HCT116 (cell line): ENCODE data around the gene GPR63. TPM values are rescaled to one million over a fixed set of nuclear protein-coding genes. Genes with fewer than 3 reads are reported as not detected.

Source experiments
- ATAC-seq: fragments of 200-7000 bp; cut with Tn5 transposase; 2 replicates; pipeline ENCODE4 v1.9.1; 2020; ENCODE audit warnings: mild to moderate bottlenecking, moderate library complexity
- Bru-seq: library from RNA; stranded (reverse); fragments of 400-500 nt; gene quantifications from one replicate; lab custom pipeline; 2021; lab: Mats Ljungman, UMichigan
- BruChase-seq, 2 experiments: library from RNA; stranded (reverse); fragments of 400-500 nt; gene quantifications; one replicate each; lab custom pipeline; 2021; lab: Mats Ljungman, UMichigan
- BruUV-seq: library from RNA; stranded (reverse); fragments of 400-500 nt; replicated peaks from 2 replicates; lab custom pipeline; 2021; lab: Mats Ljungman, UMichigan
- CTCF ChIA-PET: fragments of 300-600 bp; sonication (Branson Sonifier 250); formaldehyde crosslinking; loops from one replicate; lab custom pipeline; 2021; ENCODE audit warnings: antibody characterized with exemption; lab: Charles Lee
- POLR2A ChIA-PET: fragments of 300-600, 350-600 bp; sonication (Branson Sonifier 250); formaldehyde crosslinking; loops from one replicate; lab custom pipeline; 2021; ENCODE audit warnings: antibody characterized with exemption; lab: Charles Lee
- RAD21 ChIA-PET, 2 experiments: fragments of 300-600 bp; sonication (Branson Sonifier 250); formaldehyde crosslinking; loops; one replicate each; lab custom pipeline; 2023; ENCODE audit warnings: low total read pairs in 2 of 2; ENCODE audit not compliant: uncharacterized antibody in 2 of 2, unreplicated experiment in 2 of 2, low non-redundant PET in 1 of 2; lab: Charles Lee
- DNase-seq: peaks from one replicate; pipeline ENCODE4 v3.0.0-alpha.2; 2010; ENCODE audit warnings: low read depth, low spot score
- H2AFZ ChIP-seq: fragments of 200-600 bp; shearing (Covaris generic), sonication (generic); 2 replicates; pipeline ENCODE4 v1.6.1; 2017; ENCODE audit warnings: low read depth, mixed run types, mixed read lengths, antibody characterized with exemption, low read length; ENCODE audit not compliant: poor library complexity, severe bottlenecking
- H3K27ac ChIP-seq: 2 replicates; pipeline ENCODE4 v1.5.1; 2012; ENCODE audit warnings: low read depth, low read length
- H3K27me3 ChIP-seq: fragments of 200-600 bp; sonication (generic); 2 replicates; pipeline ENCODE4 v1.6.1; 2016; ENCODE audit warnings: mixed run types, low read length, mixed read lengths; ENCODE audit not compliant: insufficient read depth
- H3K36me3 ChIP-seq, 2 experiments: fragments of 200-500 bp in 1 of 2; fragments of 200-600 bp in 1 of 2; sonication (Bioruptor generic) in 1 of 2; sonication (generic) in 1 of 2; 2 replicates each; pipeline versions ENCODE4 v1.5.1 to v1.6.1; 2014 to 2016; ENCODE audit warnings: low read length in 2 of 2, inconsistent platforms in 1 of 2, mixed read lengths in 1 of 2, mixed run types in 1 of 2; ENCODE audit not compliant: insufficient read depth in 2 of 2, control insufficient read depth in 1 of 2
- H3K4me1 ChIP-seq, 2 experiments: fragments of 200-600 bp in 1 of 2; sonication (generic) in 1 of 2; 2 replicates each; pipeline versions ENCODE4 v1.5.1 to v1.6.1; 2012 to 2017; ENCODE audit warnings: low read length in 2 of 2, inconsistent platforms in 1 of 2, mild to moderate bottlenecking in 1 of 2, mixed read lengths in 1 of 2, mixed run types in 1 of 2, moderate library complexity in 1 of 2; ENCODE audit not compliant: insufficient read depth in 2 of 2, control insufficient read depth in 1 of 2
- H3K4me2 ChIP-seq: fragments of 200-600 bp; sonication (generic); 2 replicates; pipeline ENCODE4 v1.6.1; 2017; ENCODE audit warnings: mixed run types, low read length, mixed read lengths
- H3K4me3 ChIP-seq, 2 experiments: fragments of 200-600 bp in 1 of 2; sonication (generic) in 1 of 2; replicated peaks in 1 of 2; 2 replicates each; pipeline ENCODE4 v1.5.1; 2011 to 2016; ENCODE audit warnings: low read length in 2 of 2, control low read depth in 1 of 2, low read depth in 1 of 2, mild to moderate bottlenecking in 1 of 2, mixed read lengths in 1 of 2, mixed run types in 1 of 2
- H3K79me2 ChIP-seq: fragments of 200-600 bp; sonication (generic); 2 replicates; pipeline ENCODE4 v1.6.1; 2017; ENCODE audit warnings: mild to moderate bottlenecking, mixed run types, low read length, moderate library complexity, mixed read lengths; ENCODE audit not compliant: insufficient read depth
- H3K9ac ChIP-seq: fragments of 200-600 bp; sonication (generic); 2 replicates; pipeline ENCODE4 v1.6.1; 2016; ENCODE audit warnings: low read length, mixed read lengths
- H3K9me2 ChIP-seq: fragments of 200-600 bp; sonication (generic), shearing (Covaris generic); 2 replicates; pipeline ENCODE4 v1.6.1; 2017; ENCODE audit warnings: mixed run types, mild to moderate bottlenecking, moderate library complexity; ENCODE audit not compliant: insufficient read depth
- H3K9me3 ChIP-seq, 2 experiments: fragments of 200-500 bp in 1 of 2; fragments of 200-600 bp in 1 of 2; sonication (Bioruptor generic) in 1 of 2; sonication (generic) in 1 of 2; 2 replicates each; pipeline ENCODE4 v1.6.1; 2014 to 2017; ENCODE audit warnings: low read length in 2 of 2, mixed read lengths in 2 of 2, inconsistent platforms in 1 of 2, low read depth in 1 of 2, mild to moderate bottlenecking in 1 of 2, mixed run types in 1 of 2, moderate library complexity in 1 of 2; ENCODE audit not compliant: control insufficient read depth in 1 of 2, insufficient read depth in 1 of 2
- H4K20me1 ChIP-seq: fragments of 200-600 bp; sonication (generic), shearing (Covaris generic); 2 replicates; pipeline ENCODE4 v1.6.1; 2017; ENCODE audit warnings: mixed run types, mild to moderate bottlenecking, moderate library complexity; ENCODE audit not compliant: insufficient read depth
- CBX3 ChIP-seq: IDR thresholded peaks from 2 replicates; pipeline ENCODE4 v1.6.1; 2012; ENCODE audit warnings: low read depth
- CEBPB ChIP-seq: IDR thresholded peaks from 2 replicates; pipeline ENCODE4 v1.6.1; 2012; ENCODE audit warnings: low read depth
- ELF1 ChIP-seq: IDR thresholded peaks from 2 replicates; pipeline ENCODE4 v1.6.1; 2012; ENCODE audit warnings: low read depth, borderline replicate concordance
- EZH2 ChIP-seq: fragments of 200-600 bp; sonication (generic); IDR thresholded peaks from 2 replicates; pipeline ENCODE4 v1.6.1; 2017; ENCODE audit warnings: antibody characterized with exemption, mixed run types
- EZH2phosphoT487 ChIP-seq: fragments of 200-600 bp; IDR thresholded peaks from 2 replicates; pipeline ENCODE4 v1.6.1; 2018; ENCODE audit warnings: antibody characterized with exemption, borderline replicate concordance
- FOSL1 ChIP-seq: IDR thresholded peaks from 2 replicates; pipeline ENCODE4 v1.6.1; 2012; ENCODE audit warnings: low read depth
- JUND ChIP-seq: IDR thresholded peaks from 2 replicates; pipeline ENCODE4 v1.6.1; 2012
- POLR2A ChIP-seq: IDR thresholded peaks from 2 replicates; pipeline ENCODE4 v1.7.0; 2011; ENCODE audit warnings: borderline replicate concordance; ENCODE audit not compliant: insufficient read depth, insufficient read length; ENCODE audit errors: extremely low read depth
- RAD21 ChIP-seq: IDR thresholded peaks from 2 replicates; pipeline ENCODE4 v1.6.1; 2012; ENCODE audit warnings: low read depth, mild to moderate bottlenecking
- SIN3A ChIP-seq: IDR thresholded peaks from 2 replicates; pipeline ENCODE4 v1.6.1; 2012; ENCODE audit warnings: low read depth
- SP1 ChIP-seq: IDR thresholded peaks from 2 replicates; pipeline ENCODE4 v1.6.1; 2012; ENCODE audit warnings: low read depth
- SRF ChIP-seq: IDR thresholded peaks from 2 replicates; pipeline ENCODE4 v1.6.1; 2012; ENCODE audit warnings: low read depth
- TCF7L2 ChIP-seq: IDR thresholded peaks from 2 replicates; pipeline ENCODE4 v1.7.0; 2011; ENCODE audit warnings: borderline replicate concordance, inconsistent platforms; ENCODE audit not compliant: insufficient read depth, insufficient read length; ENCODE audit errors: extremely low read depth
- YY1 ChIP-seq: IDR thresholded peaks from 2 replicates; pipeline ENCODE4 v1.6.1; 2011; ENCODE audit warnings: low read length, low read depth, moderate library complexity, mild to moderate bottlenecking; ENCODE audit not compliant: insufficient replicate concordance; ENCODE audit errors: extremely low read depth
- ZNF274 ChIP-seq: fragments of 200-500 bp; sonication (Bioruptor generic); IDR thresholded peaks from 2 replicates; pipeline ENCODE4 v1.6.1; 2014; ENCODE audit warnings: mild to moderate bottlenecking, low read depth, low read length, inconsistent platforms
- intact Hi-C: fragments of 100-400 bp; cut with micrococcal nuclease; formaldehyde crosslinking; loops from 2 replicates; pipeline ENCODE4 v1.10.0; 2022
- long read RNA-seq: library from polyadenylated mRNA; unstranded; transcript quantifications from one replicate; pipeline ENCODE4 v2.0.0, GENCODE V29; 2021; ENCODE audit not compliant: unreplicated experiment
- polyA plus RNA-seq: library from polyadenylated mRNA; unstranded; fragments of >200 nt; gene quantifications from 2 replicates; pipeline ENCODE4 v1.2.1, GENCODE V29; 2012; ENCODE audit warnings: missing spikeins
- total RNA-seq: library from RNA; stranded (reverse); gene quantifications from one replicate; pipeline ENCODE4 v1.2.1, GENCODE V29; 2021; ENCODE audit not compliant: unreplicated experiment
- TF ChIP-seq, protein P1 (sequence below): IDR thresholded peaks from 2 replicates; pipeline ENCODE4 v1.6.1; 2012
- TF ChIP-seq, protein P2 (sequence below): IDR thresholded peaks from 2 replicates; pipeline ENCODE4 v1.6.1; 2012
- TF ChIP-seq, protein P3 (sequence below): IDR thresholded peaks from 2 replicates; pipeline ENCODE4 v1.6.1; 2012; ENCODE audit warnings: low read depth

GPR63 gene, protein sequence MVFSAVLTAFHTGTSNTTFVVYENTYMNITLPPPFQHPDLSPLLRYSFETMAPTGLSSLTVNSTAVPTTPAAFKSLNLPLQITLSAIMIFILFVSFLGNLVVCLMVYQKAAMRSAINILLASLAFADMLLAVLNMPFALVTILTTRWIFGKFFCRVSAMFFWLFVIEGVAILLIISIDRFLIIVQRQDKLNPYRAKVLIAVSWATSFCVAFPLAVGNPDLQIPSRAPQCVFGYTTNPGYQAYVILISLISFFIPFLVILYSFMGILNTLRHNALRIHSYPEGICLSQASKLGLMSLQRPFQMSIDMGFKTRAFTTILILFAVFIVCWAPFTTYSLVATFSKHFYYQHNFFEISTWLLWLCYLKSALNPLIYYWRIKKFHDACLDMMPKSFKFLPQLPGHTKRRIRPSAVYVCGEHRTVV
- total RNA-seq (3.5 TPM), Bru-seq, nascent RNA (percentile 66 among the genes with signal in this experiment), BruChase-seq, experiment 1, labeled RNA remaining after a 6-hour chase (percentile 59 among the genes with signal in this experiment), BruChase-seq, experiment 2, labeled RNA remaining after a 2-hour chase (percentile 76 among the genes with signal in this experiment)
- polyA plus RNA-seq: 0.84 and 1.3 TPM in 2 replicates
- long read RNA-seq, full-length matches to known transcripts: 5 of 12 reads
- long read RNA-seq, partial matches to known transcripts: 0 of 12 reads
- long read RNA-seq, other reads (novel, unspliced or antisense): 7 of 12 reads

DNA sequence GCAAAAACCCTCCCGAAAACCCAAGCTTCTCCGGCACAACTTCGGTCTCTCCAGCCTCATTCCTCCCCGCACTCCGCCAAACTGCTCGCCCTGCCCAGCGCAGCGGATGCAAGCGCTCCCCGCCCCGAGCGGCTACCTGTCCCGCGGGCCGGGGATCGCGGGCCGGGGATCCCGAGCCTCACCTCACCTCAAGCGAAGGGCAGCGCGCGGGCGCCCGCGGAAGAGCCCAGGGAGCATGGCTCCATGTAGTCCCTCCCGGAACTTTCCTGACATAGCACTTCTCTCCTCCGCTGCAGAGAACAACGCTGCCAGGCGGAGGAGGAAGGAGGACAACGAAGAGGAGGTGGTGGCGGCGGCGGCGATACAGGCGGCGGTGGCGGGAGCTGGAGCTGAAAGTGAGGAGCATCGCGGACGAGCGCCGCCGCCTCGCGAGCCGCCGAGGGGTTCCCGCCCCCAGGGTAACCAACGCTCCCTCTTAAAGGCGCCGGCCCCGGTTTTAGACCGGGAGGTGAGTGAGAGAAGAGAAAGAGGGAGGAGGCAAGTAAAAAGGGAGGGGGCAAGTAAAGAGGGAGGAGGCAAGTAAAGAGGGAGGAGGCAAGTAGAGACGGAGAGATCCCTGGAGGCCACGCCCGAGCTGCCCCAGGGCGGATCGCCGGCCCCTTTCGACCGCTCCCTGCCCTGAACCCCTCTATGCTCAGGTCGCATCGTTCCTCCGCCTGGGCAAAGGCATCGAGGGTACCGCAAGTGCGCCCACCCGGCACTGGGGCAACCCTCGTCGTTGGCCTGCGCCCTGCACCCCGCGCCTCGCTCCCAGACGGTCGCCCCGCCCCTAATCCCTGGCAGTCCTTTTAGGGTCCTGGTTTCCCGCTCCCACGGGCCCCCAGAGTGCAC, at the start of gene GPR63:
Gene GPR63 (minus strand): TSS at position 397 of the 891 bp plus-strand sequence. CDS start 37,746 bp downstream, outside the sequence.
- H3K4me3 ChIP-seq: peak within 1 kb of the TSS; percentile 80 to 84
- RAD21 ChIA-PET: no interaction called here
- H2AFZ ChIP-seq: peak within 1 kb of the TSS; percentile 93
- ATAC-seq (peak; percentile 95), DNase-seq (peak; percentile 69)
- peak within 1 kb of the TSS; percentile 86 for H3K9ac ChIP-seq
- peak within 1 kb of the TSS; percentile 81 for H3K27ac ChIP-seq
- intact Hi-C loops: loop anchor here (1.0 kb wide), 1 partner anchor 61 kb away; no protein-coding TSS in a partner anchor
- BruUV-seq: no TSS peak
- H3K9me2 ChIP-seq: no peaks in the 10 kb centered on the region
- no peaks in the 10 kb centered on the region for H3K36me3 ChIP-seq
- POLR2A ChIA-PET: no interaction called here
- no peaks in the 10 kb centered on the region for H4K20me1 ChIP-seq
- H3K4me1 ChIP-seq: peaks cover 6 to 22% of the 10 kb centered on the region in 2 experiments; a peak in 3 of 4 replicates
- CTCF ChIA-PET: no interaction called here
- no peaks in the 10 kb centered on the region for H3K27me3 ChIP-seq
- peak within 1 kb of the TSS; percentile 89 for H3K4me2 ChIP-seq
- peaks cover 39% of the 10 kb centered on the region for H3K79me2 ChIP-seq
- no peaks in the 10 kb centered on the region for H3K9me3 ChIP-seq
- TF ChIP-seq EZH2 (no peak), SRF (no peak), SP1 (no peak), RAD21 (no peak), CBX3 (no peak), TCF7L2 (no peak), YY1 (no peak), POLR2A (peak; percentile 83), JUND (no peak), EZH2phosphoT487 (no peak), FOSL1 (no peak), SIN3A (no peak), ELF1 (no peak), CEBPB (no peak), ZNF274 (no peak)
- TF ChIP-seq, protein P1, sequence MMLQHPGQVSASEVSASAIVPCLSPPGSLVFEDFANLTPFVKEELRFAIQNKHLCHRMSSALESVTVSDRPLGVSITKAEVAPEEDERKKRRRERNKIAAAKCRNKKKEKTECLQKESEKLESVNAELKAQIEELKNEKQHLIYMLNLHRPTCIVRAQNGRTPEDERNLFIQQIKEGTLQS: no peak
- TF ChIP-seq, protein P2, sequence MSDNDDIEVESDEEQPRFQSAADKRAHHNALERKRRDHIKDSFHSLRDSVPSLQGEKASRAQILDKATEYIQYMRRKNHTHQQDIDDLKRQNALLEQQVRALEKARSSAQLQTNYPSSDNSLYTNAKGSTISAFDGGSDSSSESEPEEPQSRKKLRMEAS: peak; percentile 81
- TF ChIP-seq, protein P3, sequence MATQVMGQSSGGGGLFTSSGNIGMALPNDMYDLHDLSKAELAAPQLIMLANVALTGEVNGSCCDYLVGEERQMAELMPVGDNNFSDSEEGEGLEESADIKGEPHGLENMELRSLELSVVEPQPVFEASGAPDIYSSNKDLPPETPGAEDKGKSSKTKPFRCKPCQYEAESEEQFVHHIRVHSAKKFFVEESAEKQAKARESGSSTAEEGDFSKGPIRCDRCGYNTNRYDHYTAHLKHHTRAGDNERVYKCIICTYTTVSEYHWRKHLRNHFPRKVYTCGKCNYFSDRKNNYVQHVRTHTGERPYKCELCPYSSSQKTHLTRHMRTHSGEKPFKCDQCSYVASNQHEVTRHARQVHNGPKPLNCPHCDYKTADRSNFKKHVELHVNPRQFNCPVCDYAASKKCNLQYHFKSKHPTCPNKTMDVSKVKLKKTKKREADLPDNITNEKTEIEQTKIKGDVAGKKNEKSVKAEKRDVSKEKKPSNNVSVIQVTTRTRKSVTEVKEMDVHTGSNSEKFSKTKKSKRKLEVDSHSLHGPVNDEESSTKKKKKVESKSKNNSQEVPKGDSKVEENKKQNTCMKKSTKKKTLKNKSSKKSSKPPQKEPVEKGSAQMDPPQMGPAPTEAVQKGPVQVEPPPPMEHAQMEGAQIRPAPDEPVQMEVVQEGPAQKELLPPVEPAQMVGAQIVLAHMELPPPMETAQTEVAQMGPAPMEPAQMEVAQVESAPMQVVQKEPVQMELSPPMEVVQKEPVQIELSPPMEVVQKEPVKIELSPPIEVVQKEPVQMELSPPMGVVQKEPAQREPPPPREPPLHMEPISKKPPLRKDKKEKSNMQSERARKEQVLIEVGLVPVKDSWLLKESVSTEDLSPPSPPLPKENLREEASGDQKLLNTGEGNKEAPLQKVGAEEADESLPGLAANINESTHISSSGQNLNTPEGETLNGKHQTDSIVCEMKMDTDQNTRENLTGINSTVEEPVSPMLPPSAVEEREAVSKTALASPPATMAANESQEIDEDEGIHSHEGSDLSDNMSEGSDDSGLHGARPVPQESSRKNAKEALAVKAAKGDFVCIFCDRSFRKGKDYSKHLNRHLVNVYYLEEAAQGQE: no peak
